Brain pericyte (primary cell): ENCODE results near the gene TNFSF9.
"Not testable (repeated sequence)": the region's sequence is repeated elsewhere in the genome, so short reads cannot be mapped to it uniquely, and the experiment has no call there.

Experiments used
- DNase-seq: peaks from one replicate; pipeline ENCODE4 v3.0.0-alpha.2; 2012; ENCODE audit warnings: low read depth, low spot score

Gene TNFSF9

GRCh38 chr19:6532244-6532999 is 1.6 kb downstream of the TNFSF9 start:
- DNase-seq, result no peak

- DNase-seq, result no peak
These were observed 2.1 kb downstream of the TNFSF9 start for GRCh38 chr19:6533000-6533328.

- DNase-seq, result no peak
These were observed 3.1 kb downstream of the TNFSF9 start for GRCh38 chr19:6533746-6534418.

- DNase-seq, result no peak
These were observed 3.7 kb downstream of the TNFSF9 start for GRCh38 chr19:6534451-6535093.

- no peak for DNase-seq
These were observed 4.8 kb downstream of the TNFSF9 start for GRCh38 chr19:6535558-6536137.

GRCh38 chr19:6539514-6539913 is 8.7 kb downstream of the TNFSF9 start:
- no peak for DNase-seq

- no peak for DNase-seq
These were observed 10.3 kb downstream of the TNFSF9 start for GRCh38 chr19:6540918-6541689.

- DNase-seq, result no peak
These were observed 13.1 kb downstream of the TNFSF9 start for GRCh38 chr19:6543866-6544347.

GRCh38 chr19:6550679-6551078 is 19.9 kb downstream of the TNFSF9 start:
- DNase-seq, result not testable (repeated sequence)

GRCh38 chr19:6551091-6551490 is 20.3 kb downstream of the TNFSF9 start:
- no peak for DNase-seq

GRCh38 chr19:6551607-6552450 is 21.0 kb downstream of the TNFSF9 start:
- no peak for DNase-seq

GRCh38 chr19:6556043-6556449 is 25.2 kb downstream of the TNFSF9 start:
- no peak for DNase-seq

- no peak for DNase-seq
These were observed 25.8 kb downstream of the TNFSF9 start for GRCh38 chr19:6556480-6557195.

- DNase-seq, result not testable (repeated sequence)
These were observed 31.6 kb downstream of the TNFSF9 start for GRCh38 chr19:6562437-6562836.

GRCh38 chr19:6564393-6564792 is 33.6 kb downstream of the TNFSF9 start:
- DNase-seq, result no peak

- not testable (repeated sequence) for DNase-seq
These were observed 35.9 kb downstream of the TNFSF9 start for GRCh38 chr19:6566727-6567126.

- DNase-seq, result no peak
These were observed 37.2 kb downstream of the TNFSF9 start for GRCh38 chr19:6568010-6568526.

GRCh38 chr19:6568816-6569215 is 38.0 kb downstream of the TNFSF9 start:
- no peak for DNase-seq

- DNase-seq, result no peak
These were observed 39.9 kb downstream of the TNFSF9 start for GRCh38 chr19:6570764-6571163.

- no peak for DNase-seq
These were observed 40.3 kb downstream of the TNFSF9 start for GRCh38 chr19:6571167-6571566.
